ENCODE results near the gene CSMD2.

GRCh38 chr1:33975961-33976360 is 189.1 kb downstream of the CSMD2 start:
- TF ChIP-seq, protein P1, sequence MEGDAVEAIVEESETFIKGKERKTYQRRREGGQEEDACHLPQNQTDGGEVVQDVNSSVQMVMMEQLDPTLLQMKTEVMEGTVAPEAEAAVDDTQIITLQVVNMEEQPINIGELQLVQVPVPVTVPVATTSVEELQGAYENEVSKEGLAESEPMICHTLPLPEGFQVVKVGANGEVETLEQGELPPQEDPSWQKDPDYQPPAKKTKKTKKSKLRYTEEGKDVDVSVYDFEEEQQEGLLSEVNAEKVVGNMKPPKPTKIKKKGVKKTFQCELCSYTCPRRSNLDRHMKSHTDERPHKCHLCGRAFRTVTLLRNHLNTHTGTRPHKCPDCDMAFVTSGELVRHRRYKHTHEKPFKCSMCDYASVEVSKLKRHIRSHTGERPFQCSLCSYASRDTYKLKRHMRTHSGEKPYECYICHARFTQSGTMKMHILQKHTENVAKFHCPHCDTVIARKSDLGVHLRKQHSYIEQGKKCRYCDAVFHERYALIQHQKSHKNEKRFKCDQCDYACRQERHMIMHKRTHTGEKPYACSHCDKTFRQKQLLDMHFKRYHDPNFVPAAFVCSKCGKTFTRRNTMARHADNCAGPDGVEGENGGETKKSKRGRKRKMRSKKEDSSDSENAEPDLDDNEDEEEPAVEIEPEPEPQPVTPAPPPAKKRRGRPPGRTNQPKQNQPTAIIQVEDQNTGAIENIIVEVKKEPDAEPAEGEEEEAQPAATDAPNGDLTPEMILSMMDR (IDR thresholded peaks at IDR 0.05): no peak
- TF ChIP-seq POLR2A (IDR thresholded peaks at IDR 0.05) (no peak), EP300 (IDR thresholded peaks at IDR 0.05) (no peak)
